ENCODE measurements around the gene CDIP1.

The CDIP1 gene

DNA sequence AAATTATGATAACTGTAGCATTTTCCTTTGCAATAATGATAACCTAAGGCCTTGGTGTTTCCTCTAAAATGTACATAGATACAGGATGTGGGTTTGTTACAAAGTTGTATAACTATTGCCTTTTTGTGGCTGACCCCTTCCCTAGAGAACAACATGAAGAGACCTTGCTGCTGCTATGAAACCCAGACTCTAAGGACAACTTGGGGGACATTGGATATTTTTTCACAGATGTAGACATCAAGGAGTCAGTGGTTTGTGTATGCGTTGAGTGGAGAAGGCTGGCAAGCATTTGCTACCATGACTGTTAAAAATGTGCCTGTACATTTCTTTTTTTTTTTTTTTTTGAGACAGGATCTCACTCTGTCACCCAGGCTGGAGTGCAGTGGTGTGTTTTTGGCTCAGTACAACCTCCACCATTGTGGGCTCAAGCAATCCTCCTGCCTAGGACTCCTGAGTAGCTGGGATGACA is 50.0 kb downstream of the CDIP1 start:
- DNase-seq (ENCODE audit: low read depth): no peak

DNA sequence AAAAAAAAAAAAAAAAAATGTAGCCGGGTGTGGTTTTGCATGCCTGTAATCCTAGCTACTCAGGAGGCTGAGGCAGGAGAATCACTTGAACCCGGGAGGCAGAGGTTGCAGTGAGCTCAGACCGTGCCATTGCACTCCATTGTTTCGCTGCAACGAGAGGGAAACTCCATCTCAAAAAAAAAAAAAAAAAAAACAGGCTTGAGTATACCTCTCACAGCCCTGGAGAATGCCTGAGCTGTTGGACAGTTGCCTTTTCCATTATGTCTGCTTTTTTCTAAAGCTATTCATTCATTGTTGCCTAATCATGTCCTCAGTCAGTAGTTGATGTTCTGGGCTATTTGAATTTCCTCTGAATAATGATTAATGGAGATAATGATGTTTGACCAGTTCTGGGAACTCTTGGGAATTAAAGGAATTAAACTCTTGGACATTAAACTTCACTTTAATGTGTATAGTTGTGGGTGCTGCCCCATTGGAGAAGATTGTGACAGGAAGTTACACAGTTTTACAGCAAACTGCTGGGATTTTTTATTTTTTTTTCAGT is 50.5 kb downstream of the CDIP1 start:
- DNase-seq (ENCODE audit: low read depth): peak; percentile 80

DNA sequence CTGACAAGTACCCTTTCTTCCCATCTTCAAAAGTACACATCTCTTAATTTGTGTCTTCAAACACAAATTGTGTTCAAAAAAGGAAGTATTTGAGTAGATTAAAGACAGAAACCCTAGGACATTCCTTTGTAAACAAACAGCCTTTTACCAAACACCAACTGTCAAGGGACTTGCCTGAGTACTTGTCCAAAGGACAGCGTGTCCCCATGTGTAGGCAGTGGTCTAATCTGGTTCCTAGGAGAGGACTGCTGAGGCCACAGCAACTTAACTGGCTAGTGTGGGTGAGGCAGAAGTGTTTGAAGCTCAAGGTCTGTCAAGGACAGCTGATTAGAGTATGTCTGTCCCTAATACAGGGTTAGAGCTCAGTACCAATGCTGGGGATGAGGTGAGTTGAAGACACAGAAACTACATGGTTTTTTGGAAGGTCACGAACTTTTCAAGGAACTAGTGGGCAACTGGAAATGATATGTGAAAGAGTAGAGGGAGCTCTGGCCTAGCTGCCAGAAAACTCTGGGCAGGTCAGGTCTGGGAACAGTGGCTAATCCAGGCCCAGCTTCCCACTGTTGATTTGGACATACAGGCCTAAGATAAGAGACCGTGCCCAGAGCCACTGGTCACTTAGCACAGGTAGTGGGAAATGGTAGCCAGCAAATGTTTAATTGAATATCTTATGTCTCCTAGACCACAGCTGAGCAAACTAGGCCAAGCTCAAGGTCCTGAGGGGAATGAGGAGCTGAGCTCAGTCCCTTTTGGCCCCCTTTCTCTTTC is 52.3 kb downstream of the CDIP1 start:
- no peak for DNase-seq (ENCODE audit: low read depth)

DNA sequence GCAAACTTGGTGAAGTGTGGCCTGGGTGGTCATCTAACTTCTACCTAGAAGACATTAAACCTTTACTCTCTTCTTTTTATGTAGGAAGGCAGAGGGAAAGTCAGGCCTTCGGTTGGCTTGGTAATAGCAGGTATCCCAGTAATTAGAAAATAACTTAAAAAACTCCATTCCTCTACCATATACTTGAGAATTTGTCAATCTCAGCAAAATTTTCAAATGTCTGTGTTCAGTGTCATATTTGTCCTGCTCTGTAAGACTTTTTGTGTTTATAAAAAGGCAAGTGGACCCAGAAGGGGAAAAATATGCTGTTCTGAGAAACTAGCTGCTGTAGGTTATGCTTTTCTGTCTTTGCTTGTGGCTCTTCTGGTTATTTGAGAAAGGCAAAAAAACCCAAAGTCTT is 56.6 kb downstream of the CDIP1 start:
- DNase-seq (ENCODE audit: low read depth): no peak

DNA sequence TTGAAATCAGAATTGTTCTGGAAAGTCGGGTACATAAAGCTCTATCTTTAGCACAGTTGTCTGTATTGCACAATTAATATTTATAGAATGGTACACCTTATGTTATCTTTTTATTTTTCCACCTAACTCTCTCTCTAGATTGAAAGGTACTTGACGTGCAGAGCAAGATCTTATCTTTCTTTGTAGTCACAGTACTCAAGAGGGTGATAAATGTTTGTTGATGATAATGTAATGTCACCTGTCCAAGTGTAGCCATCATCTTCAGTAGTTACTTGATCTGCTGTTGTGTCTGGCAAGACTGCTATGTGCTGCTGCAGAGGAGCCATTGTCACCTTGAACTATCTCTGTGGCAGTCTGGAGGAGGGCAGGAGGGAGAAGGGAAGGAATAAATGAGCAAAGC is 57.0 kb downstream of the CDIP1 start:
- no peak for DNase-seq (ENCODE audit: low read depth)

DNA sequence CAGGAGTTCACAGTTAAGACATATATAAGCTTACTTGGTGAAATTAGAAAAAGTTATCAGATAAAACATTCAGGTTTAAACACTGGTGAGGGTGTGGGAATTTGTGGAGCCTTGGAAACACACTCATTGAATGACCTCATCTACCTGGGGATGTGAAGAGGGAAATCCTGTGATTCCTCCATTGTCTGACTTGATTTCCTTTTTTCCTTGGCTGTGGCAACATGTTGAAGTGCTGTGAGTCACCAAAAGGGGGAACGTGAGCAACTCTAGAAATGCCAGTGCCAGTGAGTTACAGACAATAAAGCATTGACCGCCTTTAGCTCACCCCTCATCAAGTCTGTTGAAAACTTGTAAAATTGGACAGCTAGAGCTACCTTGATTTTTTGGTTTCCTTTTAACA is 60.6 kb downstream of the CDIP1 start:
- DNase-seq (ENCODE audit: low read depth): peak; percentile 67

DNA sequence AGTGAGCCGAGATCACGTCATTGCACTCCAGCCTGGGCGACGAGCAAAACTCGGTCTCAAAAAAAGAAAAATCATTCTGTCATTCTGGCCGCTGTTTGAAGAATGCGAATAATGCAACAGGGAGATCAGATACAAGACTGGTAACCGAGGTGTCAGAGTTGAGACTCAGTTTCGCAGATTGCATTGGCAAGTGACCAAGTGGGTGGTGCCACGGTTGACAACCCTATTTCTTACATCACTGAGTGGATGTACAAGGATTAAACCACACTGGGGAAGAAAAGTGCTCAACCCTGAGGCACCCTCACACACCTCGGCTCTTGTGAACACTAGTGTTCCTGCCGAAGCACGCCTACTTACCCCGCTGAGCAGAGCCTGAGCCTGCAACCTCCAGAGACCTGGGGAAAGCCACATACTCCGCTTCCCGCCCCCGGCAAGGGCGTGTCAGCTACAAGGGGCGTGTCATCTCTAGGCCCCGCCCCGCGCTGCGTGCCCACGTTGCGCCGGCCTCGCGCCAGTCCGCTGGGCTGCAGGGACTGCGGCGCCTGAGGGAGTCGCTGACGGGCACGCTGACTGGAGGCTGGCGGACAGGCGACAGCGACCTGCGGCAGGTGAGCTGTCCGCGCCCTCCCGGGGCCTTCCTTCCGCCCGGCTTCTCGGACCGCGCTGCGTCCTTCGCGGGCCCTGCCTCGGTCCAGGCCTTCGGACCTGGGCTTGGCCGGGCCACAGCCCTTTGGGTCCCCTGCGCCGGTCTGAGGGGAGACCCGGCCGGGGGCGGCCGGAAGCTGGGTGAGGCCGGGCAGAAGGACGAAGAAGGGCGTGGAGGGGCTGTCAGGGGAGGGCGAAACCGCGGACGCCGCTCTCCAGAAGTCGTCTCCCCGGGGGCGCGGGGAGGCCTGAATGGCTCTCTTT is 62.4 kb downstream of the CDIP1 start, which contains the start of gene HMOX2:
HMOX2 (plus strand) TSS at position 519 of the 909 bp plus-strand sequence. CDS start 29,127 bp downstream, outside the sequence.
- DNase-seq (ENCODE audit: low read depth): peak; percentile 88

DNA sequence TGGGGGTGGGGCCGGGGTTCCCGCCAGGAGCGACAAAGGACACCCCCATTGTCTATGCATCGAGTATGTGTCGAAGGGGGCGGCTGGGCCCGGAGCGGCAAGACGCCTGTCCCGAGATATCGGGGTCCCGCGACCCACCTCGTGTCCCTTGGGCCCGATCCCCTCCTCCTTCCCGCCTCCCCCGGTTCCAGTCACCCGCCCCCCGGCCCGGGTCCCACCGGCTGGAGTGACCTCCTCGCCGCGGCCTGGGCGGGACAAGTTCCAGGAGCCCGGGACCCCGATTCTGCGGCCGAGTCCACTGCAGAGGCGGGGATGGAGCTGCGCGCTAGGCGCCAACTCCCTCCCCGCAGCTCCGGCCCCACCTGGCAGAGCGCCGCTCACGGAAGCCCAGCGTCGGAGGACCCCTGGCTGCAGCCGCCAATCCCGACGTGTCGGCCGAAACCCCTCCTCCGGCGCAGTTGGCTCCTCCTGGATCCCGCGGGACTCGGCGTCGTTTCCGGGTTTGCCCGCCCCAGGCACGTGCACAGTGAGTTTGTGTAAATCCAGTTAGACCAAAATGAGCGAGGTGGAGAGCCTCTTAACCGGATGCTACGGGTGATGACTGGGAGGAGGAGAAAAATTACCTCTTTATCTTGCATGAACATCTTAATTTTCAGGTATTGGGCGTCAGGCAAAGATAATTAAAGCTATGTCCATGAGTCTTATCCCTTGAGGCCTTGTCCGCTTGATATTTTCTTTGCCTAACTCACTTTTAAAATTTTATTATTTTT is 64.2 kb downstream of the CDIP1 start, which contains the start of gene NMRAL1:
NMRAL1 (minus strand) TSS at position 434 of the 770 bp plus-strand sequence. CDS start 493 bp downstream, outside the sequence.
- peak; percentile 88 for DNase-seq (ENCODE audit: low read depth)

DNA sequence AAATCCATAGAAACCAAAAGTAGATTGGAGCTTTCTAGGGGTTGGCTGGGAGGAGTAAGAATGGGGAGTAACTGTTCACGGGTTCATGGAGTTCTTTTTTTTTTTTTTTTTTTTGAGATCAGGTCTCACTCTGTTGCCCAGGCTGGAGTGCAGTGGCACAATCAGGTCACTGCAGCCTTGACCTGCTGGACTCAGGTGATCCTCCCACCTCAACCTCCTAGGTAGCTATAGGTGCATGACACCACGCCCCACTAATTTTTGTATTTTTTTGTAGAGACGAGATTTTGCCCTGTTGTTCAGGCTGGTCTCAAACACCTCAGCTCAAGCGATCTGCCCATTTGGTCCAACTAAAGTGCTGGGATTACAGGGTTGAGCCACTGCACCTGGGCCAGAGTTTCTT is 65.7 kb downstream of the CDIP1 start:
- no peak for DNase-seq (ENCODE audit: low read depth)

DNA sequence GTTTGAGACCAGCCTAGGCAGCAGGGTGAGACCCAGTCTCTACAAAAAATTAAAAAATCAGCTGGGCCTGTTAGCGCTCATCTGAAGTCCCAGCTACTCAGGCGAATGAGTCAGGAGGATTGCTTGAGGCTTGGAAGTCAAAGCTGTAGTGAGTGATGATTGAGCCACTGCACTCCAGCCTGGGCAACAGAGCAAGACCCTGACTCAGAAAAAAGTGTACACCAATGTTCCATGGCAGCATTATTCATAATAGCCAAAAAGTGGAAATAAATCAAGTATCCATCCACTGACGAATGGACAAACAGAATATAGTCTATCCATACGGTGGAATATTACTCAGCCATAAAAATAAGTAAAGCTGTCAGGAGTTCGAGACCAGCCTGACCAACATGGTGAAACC is 66.7 kb downstream of the CDIP1 start:
- DNase-seq (ENCODE audit: low read depth): no peak

DNA sequence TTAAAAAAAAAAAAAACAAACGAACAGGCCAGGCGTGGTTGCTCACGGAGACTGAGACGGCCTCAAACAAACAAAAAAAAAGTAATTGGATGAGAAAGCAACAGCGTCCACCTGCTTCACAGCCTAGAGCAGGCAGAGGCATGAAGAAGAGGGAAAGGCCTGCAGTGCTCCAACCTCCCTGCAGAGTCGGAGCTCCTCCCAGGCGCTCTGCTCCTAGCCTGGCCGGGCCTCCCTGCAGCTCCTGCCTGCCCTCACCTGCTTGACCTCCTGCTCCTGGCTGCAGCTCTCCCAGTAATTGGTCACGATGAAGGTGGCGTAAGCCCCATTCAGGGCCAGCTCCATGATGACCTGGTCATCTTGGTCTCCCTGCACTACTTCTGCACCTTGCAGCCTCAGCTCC is 69.6 kb downstream of the CDIP1 start:
- DNase-seq (ENCODE audit: low read depth): no peak

DNA sequence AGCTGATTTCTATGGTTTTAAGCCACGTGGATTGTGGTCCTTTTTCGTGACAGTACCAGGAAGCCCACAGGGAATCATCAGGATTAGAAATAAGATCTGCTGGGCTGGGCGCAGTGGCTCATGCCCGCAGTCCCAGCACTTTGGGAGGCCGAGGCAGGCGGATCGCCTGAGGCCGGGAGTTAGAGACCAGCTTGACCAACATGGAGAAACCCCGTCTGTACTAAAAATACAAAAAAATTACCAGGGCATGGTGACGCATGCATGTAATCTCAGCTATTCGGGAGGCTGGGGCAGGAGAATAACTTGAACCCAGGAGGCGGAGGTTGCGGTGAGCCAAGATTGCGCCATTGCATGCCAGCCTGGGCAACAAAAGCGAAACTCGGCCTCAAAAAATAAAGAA is 70.7 kb downstream of the CDIP1 start:
- DNase-seq (ENCODE audit: low read depth): no peak

DNA sequence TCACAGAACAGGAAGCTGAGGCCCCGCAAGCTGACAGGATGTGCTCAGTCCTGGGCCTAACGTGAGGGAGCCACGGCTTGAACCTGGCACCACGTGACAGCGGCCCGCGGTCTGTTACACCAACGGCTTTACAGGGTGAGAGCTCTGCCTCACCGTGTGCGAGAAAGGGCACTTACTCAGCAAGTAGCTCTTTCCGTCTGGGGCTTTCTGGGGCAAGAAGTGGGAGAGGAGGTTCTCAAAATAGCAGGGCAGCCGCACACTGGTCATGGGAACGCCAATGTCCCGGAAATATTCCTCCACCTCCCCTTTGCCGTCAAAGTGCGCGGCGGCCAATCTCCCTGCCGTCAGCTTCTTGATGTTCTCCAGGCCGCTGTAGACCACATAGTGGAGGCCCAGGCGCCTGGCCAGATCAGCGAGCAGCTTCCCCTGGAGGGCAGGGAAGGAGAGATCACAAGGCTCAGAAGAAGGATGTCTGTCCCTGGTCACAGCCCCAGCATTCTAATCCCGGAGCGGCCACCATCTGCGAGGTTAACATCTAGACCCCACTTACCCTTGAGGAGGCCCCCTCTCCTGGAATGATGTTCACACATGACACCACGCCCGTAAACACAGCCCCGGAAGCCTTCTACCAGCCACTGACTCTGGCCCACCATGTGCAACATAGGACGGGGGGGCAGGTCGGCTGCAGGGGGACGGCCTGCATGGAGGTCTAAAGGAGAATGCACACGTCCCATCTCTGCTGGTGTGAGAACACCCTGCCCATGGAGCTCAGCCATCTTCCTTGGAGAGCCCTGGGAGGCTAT is 72.4 kb downstream of the CDIP1 start:
- DNase-seq (ENCODE audit: low read depth): no peak

DNA sequence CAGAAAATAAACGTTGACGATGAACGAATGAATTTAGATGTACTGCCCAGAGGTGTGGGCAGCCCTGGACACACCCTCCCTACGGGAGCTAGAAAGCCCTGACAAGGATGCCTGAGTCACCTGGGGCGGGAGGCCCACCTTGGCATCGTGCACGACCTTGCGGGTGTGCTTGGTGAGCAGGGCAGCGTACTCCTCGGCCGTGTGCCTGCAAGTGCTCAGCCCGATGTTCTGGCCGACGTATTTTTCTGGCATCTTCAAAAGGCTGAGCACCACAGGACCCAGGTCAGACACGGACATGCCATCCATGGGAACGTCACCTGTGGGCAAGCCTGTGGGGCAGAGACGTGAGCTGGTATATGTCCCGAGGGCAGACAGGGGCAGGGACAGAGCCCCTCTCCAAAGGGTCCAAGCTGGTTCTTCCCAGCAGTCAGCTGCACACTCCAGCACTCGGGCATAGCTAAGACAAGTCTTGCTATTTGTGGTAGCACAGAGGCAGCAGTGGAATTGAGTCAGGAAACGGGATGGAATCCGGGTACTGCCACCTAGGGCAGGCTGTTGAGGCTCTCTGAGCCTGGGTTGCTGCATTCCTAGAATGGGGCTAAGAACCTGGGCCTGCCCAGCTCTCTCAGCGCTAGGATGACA is 74.9 kb downstream of the CDIP1 start:
- no peak for DNase-seq (ENCODE audit: low read depth)

DNA sequence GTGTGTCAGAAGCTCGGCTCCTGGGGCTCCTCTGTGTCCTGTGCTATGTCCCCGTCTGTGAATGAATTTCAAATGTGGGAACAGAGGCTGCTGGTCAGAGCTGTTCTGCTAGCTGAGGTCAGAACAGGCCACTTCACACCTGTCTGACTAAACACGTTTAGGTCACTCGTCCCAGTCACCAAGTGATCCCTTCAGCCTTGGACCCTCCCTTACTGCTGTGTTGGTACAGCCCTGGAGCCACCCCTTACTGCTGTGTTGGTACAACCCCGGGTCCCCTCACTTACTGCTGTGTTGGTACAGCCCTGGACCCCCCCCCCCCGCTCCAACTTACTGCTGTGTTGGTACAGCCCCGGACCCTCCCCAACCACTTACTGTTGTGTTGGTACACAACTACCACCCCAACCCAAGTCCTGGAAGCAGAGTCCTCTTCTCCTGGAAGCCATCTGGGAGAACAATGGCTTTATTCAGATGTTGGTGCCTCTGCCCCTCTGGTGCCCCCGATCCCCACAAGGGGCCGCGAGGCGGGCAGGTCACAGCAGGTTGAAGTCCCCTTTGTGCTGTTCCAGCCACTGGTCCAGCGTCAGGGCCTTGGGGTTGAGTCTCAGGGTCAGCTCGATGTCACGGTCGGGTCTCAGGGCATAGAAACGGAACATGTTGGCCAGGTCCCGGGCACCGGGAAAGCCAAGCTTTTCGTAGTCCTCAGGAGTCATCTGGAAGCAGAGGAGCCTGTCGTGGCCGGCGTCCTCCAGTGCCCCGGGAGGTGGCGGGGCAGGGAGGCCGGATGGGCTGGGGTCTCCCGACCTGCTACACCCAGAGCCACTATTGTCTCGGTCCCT is 77.1 kb downstream of the CDIP1 start:
- DNase-seq (ENCODE audit: low read depth): no peak

DNA sequence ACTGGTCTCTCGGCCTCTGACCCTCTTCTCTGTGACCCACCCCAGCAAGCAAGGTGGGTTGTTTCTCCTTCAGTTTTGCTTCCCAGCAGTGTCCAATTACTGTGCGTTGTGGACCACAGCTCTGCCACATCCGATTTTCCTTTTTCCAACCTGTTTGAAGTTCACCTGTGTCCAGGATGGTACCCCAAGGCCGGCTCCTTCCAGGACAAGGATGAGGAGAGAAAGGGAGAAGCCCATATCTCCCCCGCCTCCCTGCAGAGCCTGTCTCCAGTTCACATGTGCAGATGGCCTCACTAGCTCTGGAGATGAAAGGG is 77.7 kb downstream of the CDIP1 start:
- no peak for DNase-seq (ENCODE audit: low read depth)

All from iris pigment epithelial cell (primary cell).